ENCODE results near the gene WHRN.
A peak's percentile ranks its signal among the peaks of the same experiment; 100 is the strongest.

The WHRN gene

DNA sequence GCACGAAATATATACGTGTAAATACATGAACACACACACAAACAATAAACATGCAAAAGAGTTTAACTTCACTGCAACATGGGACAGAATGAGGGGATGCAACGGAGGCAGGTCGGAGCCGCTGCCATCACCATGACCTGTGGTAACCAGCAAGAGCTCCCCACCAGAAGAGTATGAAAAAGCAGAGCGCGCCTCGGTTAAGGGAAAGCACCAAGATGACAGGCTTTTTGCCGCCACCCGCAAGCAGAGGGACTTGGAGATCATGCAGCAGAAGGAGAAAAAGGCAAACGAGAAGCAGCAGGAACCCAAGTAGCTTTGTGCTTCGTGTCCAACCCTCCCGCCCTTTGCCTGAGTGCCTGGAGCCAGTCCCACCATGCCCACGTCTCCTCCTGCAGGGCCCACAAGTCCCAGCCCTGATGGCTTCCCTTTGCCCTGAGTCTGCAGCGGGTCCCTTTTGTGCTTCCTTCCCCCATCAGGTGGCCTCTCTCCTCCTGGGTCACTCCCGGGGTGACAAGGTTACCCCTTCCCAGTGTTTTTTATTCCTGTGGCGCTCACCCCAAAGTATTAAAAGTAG is 13.8 kb downstream of the WHRN start:
- DNase-seq, result no peak

- no peak for DNase-seq
Observed at GRCh38 chr9:114489928-114490327, 15.3 kb downstream of the WHRN start.

- DNase-seq, result no peak
Observed at GRCh38 chr9:114488398-114489129, 16.7 kb downstream of the WHRN start.

GRCh38 chr9:114487607-114488300 is 17.5 kb downstream of the WHRN start:
- DNase-seq, result peak; percentile 47

DNA sequence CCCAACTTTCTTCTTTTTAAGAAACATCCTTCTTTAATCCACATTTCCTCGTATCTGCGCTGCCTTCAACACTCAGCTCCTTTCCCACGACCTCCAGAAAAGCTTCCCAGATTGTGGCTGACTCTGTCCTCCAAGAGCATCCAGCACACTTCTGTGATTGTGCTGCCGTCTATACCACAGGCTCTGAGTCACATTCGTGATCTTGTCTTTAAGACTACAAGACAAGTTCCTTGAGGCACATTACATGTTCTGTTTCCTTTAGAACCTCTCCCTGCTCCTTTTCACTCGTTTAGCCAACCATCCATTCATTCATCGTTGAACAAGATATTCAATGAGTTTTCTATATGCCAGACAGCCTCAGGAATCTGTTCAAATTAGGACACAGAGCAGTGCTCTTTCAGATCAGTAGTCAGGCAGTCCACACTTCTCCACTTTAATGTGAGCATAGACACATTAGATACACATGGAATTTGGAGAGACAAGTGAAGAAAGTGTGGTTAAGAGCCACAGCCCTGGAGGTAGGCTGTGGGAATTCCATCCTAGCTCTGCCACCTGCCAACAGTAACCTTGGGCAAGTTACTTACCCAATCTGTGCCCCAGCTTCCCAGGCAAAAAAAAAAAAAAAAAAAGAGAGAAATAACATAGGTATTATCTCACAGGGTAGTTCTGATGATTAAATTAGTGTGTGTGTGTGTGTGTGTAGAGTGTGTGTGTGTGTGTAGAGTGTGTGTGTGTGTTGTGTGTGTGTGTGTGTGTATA is 18.9 kb downstream of the WHRN start:
- DNase-seq, result no peak

DNA sequence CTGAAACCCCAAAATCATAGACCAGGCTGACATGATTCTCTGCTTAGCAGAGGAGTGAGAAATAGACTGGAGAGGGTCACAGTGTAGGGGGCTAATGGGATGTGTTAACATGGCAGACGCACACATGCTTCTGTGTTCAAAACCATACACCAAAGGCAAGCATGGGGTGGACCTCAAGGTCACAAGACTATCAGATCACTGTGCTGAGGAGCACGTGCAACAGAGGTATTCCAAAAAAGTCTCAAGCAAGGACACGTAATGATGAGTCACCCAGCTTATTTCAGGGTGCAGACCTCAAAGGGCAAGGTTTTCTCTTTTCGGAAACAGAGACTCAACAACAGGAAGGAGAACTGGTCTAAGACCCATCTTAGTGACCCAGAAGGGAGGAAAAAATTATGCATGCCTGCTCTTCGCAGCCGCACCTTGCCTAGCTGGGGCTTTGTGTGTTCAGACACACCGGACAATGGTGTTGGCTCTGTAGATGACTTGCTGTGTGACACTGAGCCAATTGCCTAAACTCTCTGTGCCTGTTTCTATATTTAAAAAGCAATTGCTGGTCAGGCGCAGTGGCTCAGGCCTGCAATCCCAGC is 20.3 kb downstream of the WHRN start:
- DNase-seq, result no peak

GRCh38 chr9:114484215-114484853 is 20.9 kb downstream of the WHRN start:
- no peak for DNase-seq

- no peak for DNase-seq
Observed at GRCh38 chr9:114483499-114483898, 21.8 kb downstream of the WHRN start.

DNA sequence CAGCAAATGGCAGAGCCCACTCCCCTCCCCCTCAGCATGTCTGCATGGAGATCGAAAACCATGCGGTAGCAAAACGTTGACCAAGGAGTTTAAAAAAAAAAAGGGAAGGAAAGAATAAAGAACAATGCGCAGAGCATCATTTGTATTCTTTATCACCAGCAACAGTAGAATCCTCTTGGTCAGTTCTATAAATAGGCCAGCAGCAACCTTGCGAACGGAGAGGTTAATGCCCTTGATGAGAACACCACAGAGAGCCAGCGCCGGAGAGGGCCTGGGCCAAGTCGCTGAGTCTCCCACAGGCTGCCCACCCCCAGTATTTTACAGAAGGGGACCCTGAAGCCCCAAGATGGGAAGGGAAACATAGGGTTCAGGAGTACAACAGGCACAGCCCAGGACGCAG is 22.7 kb downstream of the WHRN start:
- no peak for DNase-seq

- no peak for DNase-seq
Observed at GRCh38 chr9:114481789-114482188, 23.5 kb downstream of the WHRN start.

GRCh38 chr9:114480746-114481435 is 24.4 kb downstream of the WHRN start:
- no peak for DNase-seq

DNA sequence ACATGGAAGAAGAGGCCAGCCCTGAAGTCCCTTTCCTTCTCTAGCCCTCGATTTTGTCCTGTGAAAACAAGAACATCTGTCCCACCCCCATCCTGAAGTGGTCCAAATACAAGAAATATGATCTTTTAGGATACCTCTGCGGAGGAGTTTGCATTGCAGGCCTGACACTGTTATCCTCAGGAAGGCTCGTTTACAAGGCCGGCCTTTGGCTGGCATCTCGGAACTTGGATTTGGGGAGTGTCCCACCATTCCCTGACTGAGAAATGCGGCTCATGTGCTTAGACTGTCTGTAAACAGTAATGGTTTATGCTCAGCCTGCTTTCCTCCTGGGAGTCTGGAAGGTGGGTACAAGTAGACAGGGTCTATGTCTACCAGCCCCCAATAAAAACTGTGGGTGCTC is 26.4 kb downstream of the WHRN start:
- DNase-seq, result no peak

DNA sequence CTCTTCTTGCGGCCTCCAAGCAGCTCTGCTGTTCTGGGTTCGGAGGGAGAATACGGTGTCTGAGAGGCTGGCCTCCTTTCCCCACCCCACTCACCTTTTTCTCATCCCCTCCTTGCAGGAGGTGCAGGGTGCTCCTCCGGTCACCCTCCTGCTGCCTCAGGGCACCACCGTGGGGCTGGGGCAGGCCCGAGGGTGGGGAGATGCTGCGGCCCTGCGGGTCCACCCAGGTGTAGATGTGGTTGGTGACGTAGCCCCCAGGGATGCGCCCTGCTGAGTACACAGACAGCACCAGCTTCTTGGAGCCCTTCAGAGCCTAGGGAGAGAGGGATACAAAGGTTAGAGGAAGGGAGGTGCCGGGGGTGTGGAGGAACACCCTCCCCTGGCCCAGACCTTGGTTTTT is 26.8 kb downstream of the WHRN start:
- no peak for DNase-seq

GRCh38 chr9:114477642-114478041 is 27.6 kb downstream of the WHRN start:
- no peak for DNase-seq

DNA sequence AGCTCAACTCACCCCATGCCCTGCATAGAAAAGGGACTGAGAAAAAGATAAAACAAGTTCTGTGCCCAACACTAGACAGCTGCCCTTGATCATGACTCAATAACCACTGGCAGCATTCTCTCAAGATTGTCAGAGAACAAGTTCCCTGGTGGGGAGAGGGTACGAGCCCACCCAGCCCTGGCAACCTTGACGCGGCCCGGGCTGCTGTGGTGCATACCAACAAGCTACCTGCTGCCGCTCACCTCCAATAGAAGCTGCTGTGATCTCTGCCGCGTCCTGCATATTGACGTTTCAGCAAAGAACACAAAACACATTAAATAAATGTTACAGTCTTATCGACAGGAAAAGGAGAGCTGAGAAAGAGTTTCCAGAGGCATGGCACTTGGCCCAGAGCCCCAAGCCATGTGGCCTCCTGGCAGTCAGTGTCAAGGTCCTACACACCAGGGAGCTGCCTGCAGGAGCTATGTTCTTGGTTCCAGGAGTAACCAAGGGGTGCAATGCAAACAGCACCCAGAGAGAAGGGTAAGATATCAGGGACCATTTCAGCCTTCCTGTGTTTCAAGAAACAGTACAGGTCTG is 28.3 kb downstream of the WHRN start:
- DNase-seq, result no peak

GRCh38 chr9:114475412-114476135 is 29.7 kb downstream of the WHRN start:
- no peak for DNase-seq

DNA sequence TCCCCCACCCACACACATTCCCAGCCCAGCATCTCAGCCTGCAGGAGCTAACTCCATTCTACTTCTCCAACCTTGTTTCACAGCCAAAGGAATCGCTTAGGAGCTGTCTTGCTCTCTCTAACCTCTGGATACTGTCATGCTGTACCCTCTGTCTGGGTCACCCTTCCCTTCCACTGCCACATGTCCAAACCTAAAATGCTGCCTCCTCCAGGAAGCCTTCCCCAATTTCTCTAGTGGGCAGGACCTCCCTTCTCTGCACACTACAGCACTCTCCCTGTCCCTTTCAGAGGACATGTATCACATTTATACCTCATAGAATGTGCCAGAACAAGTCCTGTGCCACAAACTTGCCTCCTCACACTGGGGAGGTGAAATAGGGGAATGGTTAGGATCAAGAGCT is 30.8 kb downstream of the WHRN start:
- no peak for DNase-seq

- DNase-seq, result no peak
Observed at GRCh38 chr9:114473447-114473801, 31.8 kb downstream of the WHRN start.

DNA sequence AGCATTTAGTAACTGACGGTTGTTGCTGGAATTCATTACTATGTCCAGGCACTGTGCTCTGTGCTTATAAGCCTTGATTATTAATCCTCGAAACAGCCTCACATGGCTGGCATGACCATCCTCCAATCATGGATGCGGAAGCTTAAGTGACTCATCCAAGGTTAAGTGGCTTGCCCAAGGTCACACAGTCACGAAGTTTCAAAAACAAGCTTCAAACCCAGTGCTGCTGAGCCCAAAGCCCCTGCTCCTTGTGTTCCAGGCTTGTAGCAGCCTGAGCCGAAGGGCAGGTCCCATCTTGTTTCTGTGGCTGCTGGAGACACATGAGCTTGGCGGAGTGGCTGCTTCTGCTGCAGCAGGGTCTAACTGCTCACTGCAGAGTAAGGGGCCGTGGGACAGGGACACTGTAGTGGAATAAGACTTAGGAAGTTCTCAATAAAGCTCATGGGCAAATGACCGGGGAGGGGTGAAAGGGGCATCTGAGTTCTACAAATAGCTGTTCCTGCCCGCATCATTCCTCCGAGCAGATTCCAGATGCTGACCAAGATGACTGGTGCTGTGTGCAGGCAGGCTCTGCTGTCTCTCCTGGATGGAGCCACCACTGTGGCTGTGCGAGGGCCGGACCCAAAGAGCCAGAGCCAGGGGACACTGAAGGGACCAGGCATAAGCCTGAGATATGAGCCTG is 32.4 kb downstream of the WHRN start:
- DNase-seq, result no peak

GRCh38 chr9:114471157-114471556 is 34.1 kb downstream of the WHRN start:
- DNase-seq, result no peak
